GM21825 (cell line): ENCODE measurements around the gene VDAC1.
"Not testable (repeated sequence)": the region's sequence is repeated elsewhere in the genome, so short reads cannot be mapped to it uniquely, and the experiment has no call there.

Experiments used
- ATAC-seq: cut with Tn5 transposase; IDR thresholded peaks from one replicate; pipeline ENCODE4 v1.9.1; 2021; ENCODE audit warnings: mild to moderate bottlenecking, moderate library complexity; ENCODE audit not compliant: unreplicated experiment

VDAC1 gene

GRCh38 chr5:134004626-134005416, at the start of gene VDAC1:
Gene VDAC1 (minus strand): TSS chr5:134004975. CDS start chr5:133993012, 11,963 bp downstream.
- ATAC-seq = peak; percentile 67

- ATAC-seq = no peak
These were observed 49.1 kb upstream of the VDAC1 start for GRCh38 chr5:134053840-134054338.

- no peak for ATAC-seq
These were observed 48.6 kb upstream of the VDAC1 start for GRCh38 chr5:134053314-134053839.

GRCh38 chr5:134051305-134051704, 46.5 kb upstream of the VDAC1 start:
- ATAC-seq = no peak

- ATAC-seq = no peak
These were observed 44.1 kb upstream of the VDAC1 start for GRCh38 chr5:134048864-134049263.

GRCh38 chr5:134047687-134048056, 42.9 kb upstream of the VDAC1 start:
- no peak for ATAC-seq

GRCh38 chr5:134046801-134047686, 42.3 kb upstream of the VDAC1 start:
- ATAC-seq = no peak

- no peak for ATAC-seq
These were observed 41.6 kb upstream of the VDAC1 start for GRCh38 chr5:134046330-134046729.

- no peak for ATAC-seq
These were observed 39.3 kb upstream of the VDAC1 start for GRCh38 chr5:134043793-134044792.

GRCh38 chr5:134041570-134042411, 37.0 kb upstream of the VDAC1 start:
- ATAC-seq = peak; percentile 59

- no peak for ATAC-seq
These were observed 33.4 kb upstream of the VDAC1 start for GRCh38 chr5:134038138-134038537.

- no peak for ATAC-seq
These were observed 32.4 kb upstream of the VDAC1 start for GRCh38 chr5:134037160-134037559.

GRCh38 chr5:134034326-134034725, 29.6 kb upstream of the VDAC1 start:
- ATAC-seq = no peak

- not testable (repeated sequence) for ATAC-seq
These were observed 25.7 kb upstream of the VDAC1 start for GRCh38 chr5:134030303-134030964.

- ATAC-seq = no peak
These were observed 24.4 kb upstream of the VDAC1 start for GRCh38 chr5:134029156-134029555.

GRCh38 chr5:134028496-134028895, 23.7 kb upstream of the VDAC1 start:
- no peak for ATAC-seq

GRCh38 chr5:134027288-134027615, 22.5 kb upstream of the VDAC1 start:
- ATAC-seq = no peak

- peak; percentile 55 for ATAC-seq
These were observed 21.9 kb upstream of the VDAC1 start for GRCh38 chr5:134026521-134027287.
